Stimulated activated CD4-positive, alpha-beta T cell treated with anti-CD3 and anti-CD28 coated beads, Interleukin-15, amount 100 ng/mL, for 48 hours (primary cell): ENCODE measurements around the gene MSH2.
"Not testable (repeated sequence)": the region's sequence is repeated elsewhere in the genome, so short reads cannot be mapped to it uniquely, and the experiment has no call there.

Experiments used
- DNase-seq, 2 donors: peaks; one replicate each; pipeline ENCODE4 v3.0.0-alpha.2; 2020; ENCODE audit warnings: low read depth in 2 of 2

MSH2 gene

GRCh38 chr2:47402805-47403608 lies at the start of gene MSH2:
MSH2 (plus strand) TSS chr2:47403156; CDS start chr2:47403192, 36 bp downstream.
- peak; percentile 92 for DNase-seq

GRCh38 chr2:47354013-47354847 lies 48.7 kb upstream of the MSH2 start:
- no peak for DNase-seq

GRCh38 chr2:47354848-47355204 lies 48.1 kb upstream of the MSH2 start:
- DNase-seq = no peak

- no peak for DNase-seq
Observed at GRCh38 chr2:47357483-47357882, 45.5 kb upstream of the MSH2 start.

GRCh38 chr2:47359375-47359868 lies 43.5 kb upstream of the MSH2 start:
- DNase-seq = no peak

- no peak for DNase-seq
Observed at GRCh38 chr2:47360283-47360682, 42.7 kb upstream of the MSH2 start.

GRCh38 chr2:47360927-47361326 lies 42.0 kb upstream of the MSH2 start:
- DNase-seq = no peak

GRCh38 chr2:47361505-47362229 lies 41.3 kb upstream of the MSH2 start:
- not testable (repeated sequence) for DNase-seq

- no peak for DNase-seq
Observed at GRCh38 chr2:47373747-47374146, 29.2 kb upstream of the MSH2 start.

GRCh38 chr2:47375307-47375706 lies 27.6 kb upstream of the MSH2 start:
- no peak for DNase-seq

- no peak for DNase-seq
Observed at GRCh38 chr2:47379384-47379783, 23.6 kb upstream of the MSH2 start.

GRCh38 chr2:47381408-47381807 lies 21.5 kb upstream of the MSH2 start:
- DNase-seq = no peak

- no peak for DNase-seq
Observed at GRCh38 chr2:47386551-47386950, 16.4 kb upstream of the MSH2 start.

GRCh38 chr2:47388888-47389287 lies 14.1 kb upstream of the MSH2 start:
- DNase-seq = no peak

- DNase-seq = no peak
Observed at GRCh38 chr2:47389692-47390091, 13.3 kb upstream of the MSH2 start.

- no peak for DNase-seq
Observed at GRCh38 chr2:47401789-47402554, 984 bp upstream of the MSH2 start.

- no peak for DNase-seq
Observed at GRCh38 chr2:47402555-47402804, 476 bp upstream of the MSH2 start.

- no peak for DNase-seq
Observed at GRCh38 chr2:47403609-47404193, 745 bp downstream of the MSH2 start.

GRCh38 chr2:47404356-47404755 lies 1.4 kb downstream of the MSH2 start:
- no peak for DNase-seq

- DNase-seq = no peak
Observed at GRCh38 chr2:47405757-47406156, 2.8 kb downstream of the MSH2 start.

GRCh38 chr2:47406649-47407330 lies 3.8 kb downstream of the MSH2 start:
- DNase-seq = not testable (repeated sequence)
